Left lung (tissue), 10 donors: ENCODE results near the gene SERPINA1. TPM values are rescaled to one million over a fixed set of nuclear protein-coding genes. Genes with fewer than 3 reads are reported as not detected.
A peak's percentile ranks its signal among the peaks of the same experiment; 100 is the strongest.

Source experiments
- ATAC-seq: fragments of 200-7000 bp; cut with Tn5 transposase; one replicate; pipeline ENCODE4 v1.9.1; 2020; ENCODE audit warnings: moderate library complexity
- DNase-seq, 4 donors: peaks; one replicate each; pipeline ENCODE4 v3.0.0-alpha.2; 2013 to 2020
- H3K27ac ChIP-seq, 2 donors: fragments of 200-600 bp; sonication (generic) in 1 of 2; one replicate each; pipeline versions ENCODE4 v1.5.0 to v1.8.0; 2020 to 2021
- H3K27me3 ChIP-seq, 2 donors: fragments of 200-600 bp; sonication (generic) in 1 of 2; one replicate each; pipeline versions ENCODE4 v1.5.0 to v1.8.0; 2020 to 2021
- H3K36me3 ChIP-seq, 2 donors: fragments of 200-600 bp; sonication (generic) in 1 of 2; one replicate each; pipeline versions ENCODE4 v1.5.0 to v1.8.0; 2020 to 2021
- H3K4me1 ChIP-seq, 2 donors: fragments of 200-600 bp; one replicate each; pipeline ENCODE4 v1.8.0; 2021
- H3K4me3 ChIP-seq, 2 donors: fragments of 200-600 bp; sonication (generic) in 1 of 2; one replicate each; pipeline versions ENCODE4 v1.5.0 to v1.8.0; 2020 to 2021; ENCODE audit warnings: mild to moderate bottlenecking in 1 of 2
- H3K9me3 ChIP-seq, 2 donors: fragments of 200-600 bp; sonication (generic) in 1 of 2; one replicate each; pipeline versions ENCODE4 v1.5.0 to v1.8.0; 2020 to 2021
- intact Hi-C, 2 donors: fragments of 100-400 bp; cut with DNase I; formaldehyde crosslinking; loops; one replicate each; pipeline versions ENCODE4 v1.11.2 to v1.14.2; 2022
- polyA plus RNA-seq, 6 donors: library from polyadenylated mRNA; unstranded; fragments of 120-200 nt; gene quantifications; one replicate each; pipeline ENCODE4 v1.2.1, GENCODE V29; 2013; ENCODE audit not compliant: insufficient read length in 6 of 6
- total RNA-seq, 2 donors: library from RNA; stranded (reverse); fragmentation: NEBNext Ultra II Directional; extraction: Animal tissue kit (Norgen Biotek cat#: 25700); gene quantifications; one replicate each; pipeline ENCODE4 v1.2.1, GENCODE V29; 2021
- TF ChIP-seq, protein P1 (sequence below), 2 donors: fragments of 200-600 bp; sonication (generic) in 1 of 2; IDR thresholded peaks; one replicate each; pipeline versions ENCODE4 v1.5.0 to v1.8.0; 2021; ENCODE audit warnings: antibody characterized with exemption in 2 of 2
- donor health status: DM: no; HTN: yes; CAD: no.
- donor health status: DM: no; HTN: no; CAD: no.

The SERPINA1 gene
- total and polyA plus RNA-seq, 8 donors = 5.1 to 1,514 (median 8.5) TPM

DNA sequence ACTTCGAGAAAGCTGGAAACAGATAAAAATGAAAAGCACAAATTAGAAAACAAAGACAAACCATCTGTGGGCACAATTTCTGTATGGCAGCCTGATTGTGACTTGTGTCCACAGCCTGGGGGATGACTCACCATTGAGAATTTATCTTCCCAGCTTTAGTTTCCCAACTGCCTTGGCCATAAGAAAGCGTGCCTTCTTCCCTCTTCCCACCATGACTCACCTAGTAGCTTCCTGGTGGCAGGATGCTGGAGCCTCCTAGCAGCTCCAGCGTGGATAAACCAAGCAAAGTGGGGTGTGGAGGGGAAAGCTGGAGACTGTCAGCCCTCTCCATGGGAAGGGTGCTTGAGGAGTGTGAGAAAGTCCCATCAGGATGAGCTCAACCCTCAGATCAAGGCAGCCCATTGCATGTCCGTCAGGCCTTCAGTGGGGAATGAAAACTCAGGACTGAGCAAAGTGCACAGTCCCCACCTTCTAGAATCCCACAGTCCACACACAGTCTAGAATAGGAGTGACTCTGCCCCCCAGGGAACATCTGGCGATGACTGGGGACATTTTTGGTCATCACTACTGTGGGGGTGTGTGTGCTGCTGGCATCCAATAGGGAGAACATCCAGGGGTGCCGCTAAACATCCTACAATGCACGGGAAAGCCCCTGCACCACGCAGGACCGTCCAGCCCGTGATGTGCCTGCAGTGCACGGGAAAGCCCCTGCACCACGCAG is 42.9 kb downstream of the SERPINA1 start:
- TF ChIP-seq, protein P1, sequence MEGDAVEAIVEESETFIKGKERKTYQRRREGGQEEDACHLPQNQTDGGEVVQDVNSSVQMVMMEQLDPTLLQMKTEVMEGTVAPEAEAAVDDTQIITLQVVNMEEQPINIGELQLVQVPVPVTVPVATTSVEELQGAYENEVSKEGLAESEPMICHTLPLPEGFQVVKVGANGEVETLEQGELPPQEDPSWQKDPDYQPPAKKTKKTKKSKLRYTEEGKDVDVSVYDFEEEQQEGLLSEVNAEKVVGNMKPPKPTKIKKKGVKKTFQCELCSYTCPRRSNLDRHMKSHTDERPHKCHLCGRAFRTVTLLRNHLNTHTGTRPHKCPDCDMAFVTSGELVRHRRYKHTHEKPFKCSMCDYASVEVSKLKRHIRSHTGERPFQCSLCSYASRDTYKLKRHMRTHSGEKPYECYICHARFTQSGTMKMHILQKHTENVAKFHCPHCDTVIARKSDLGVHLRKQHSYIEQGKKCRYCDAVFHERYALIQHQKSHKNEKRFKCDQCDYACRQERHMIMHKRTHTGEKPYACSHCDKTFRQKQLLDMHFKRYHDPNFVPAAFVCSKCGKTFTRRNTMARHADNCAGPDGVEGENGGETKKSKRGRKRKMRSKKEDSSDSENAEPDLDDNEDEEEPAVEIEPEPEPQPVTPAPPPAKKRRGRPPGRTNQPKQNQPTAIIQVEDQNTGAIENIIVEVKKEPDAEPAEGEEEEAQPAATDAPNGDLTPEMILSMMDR (IDR thresholded peaks at IDR 0.05) = no peak
- H3K9me3 ChIP-seq = no peaks in the 10 kb centered on the region
- no peak overlapping the region for H3K27ac ChIP-seq
- H3K27me3 ChIP-seq = peaks cover 0 to 12% of the 10 kb centered on the region in 2 donors
- peaks cover 4 to 14% of the 10 kb centered on the region in 2 donors for H3K4me1 ChIP-seq
- ATAC-seq (no peak), DNase-seq (no peak)
- no peak overlapping the region for H3K4me3 ChIP-seq
- intact Hi-C loops = no loop called here
- H3K36me3 ChIP-seq = no peaks in the 10 kb centered on the region

DNA sequence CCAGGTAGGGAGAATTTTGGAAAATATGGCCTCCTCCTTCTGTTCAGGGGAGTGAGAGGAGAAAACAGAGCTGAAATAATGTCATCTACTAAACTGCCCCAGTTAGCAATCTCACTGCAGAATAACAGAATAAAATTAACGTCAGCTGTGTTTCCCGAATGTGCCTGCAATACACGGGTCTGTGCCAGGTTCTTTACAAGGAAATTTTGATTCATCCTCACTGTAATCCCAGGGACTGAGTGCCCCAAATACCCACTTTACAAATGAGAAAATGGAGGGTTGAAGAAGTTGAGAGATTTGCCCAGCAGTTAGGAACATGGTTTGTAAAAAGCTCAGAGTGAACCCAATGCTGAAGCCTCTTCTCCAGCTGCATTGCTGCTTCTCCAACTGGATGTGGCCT is 44.0 kb downstream of the SERPINA1 start:
- no peak for DNase-seq
- H3K27me3 ChIP-seq = peaks cover 0 to 11% of the 10 kb centered on the region in 2 donors
- H3K4me3 ChIP-seq = no peak overlapping the region
- TF ChIP-seq, protein P1 (IDR thresholded peaks at IDR 0.05) = no peak
- no peak for ATAC-seq
- H3K4me1 ChIP-seq = peaks cover 4 to 14% of the 10 kb centered on the region in 2 donors
- H3K9me3 ChIP-seq = no peaks in the 10 kb centered on the region
- no peaks in the 10 kb centered on the region for H3K36me3 ChIP-seq
- intact Hi-C loops = no loop called here
- H3K27ac ChIP-seq = no peak overlapping the region

DNA sequence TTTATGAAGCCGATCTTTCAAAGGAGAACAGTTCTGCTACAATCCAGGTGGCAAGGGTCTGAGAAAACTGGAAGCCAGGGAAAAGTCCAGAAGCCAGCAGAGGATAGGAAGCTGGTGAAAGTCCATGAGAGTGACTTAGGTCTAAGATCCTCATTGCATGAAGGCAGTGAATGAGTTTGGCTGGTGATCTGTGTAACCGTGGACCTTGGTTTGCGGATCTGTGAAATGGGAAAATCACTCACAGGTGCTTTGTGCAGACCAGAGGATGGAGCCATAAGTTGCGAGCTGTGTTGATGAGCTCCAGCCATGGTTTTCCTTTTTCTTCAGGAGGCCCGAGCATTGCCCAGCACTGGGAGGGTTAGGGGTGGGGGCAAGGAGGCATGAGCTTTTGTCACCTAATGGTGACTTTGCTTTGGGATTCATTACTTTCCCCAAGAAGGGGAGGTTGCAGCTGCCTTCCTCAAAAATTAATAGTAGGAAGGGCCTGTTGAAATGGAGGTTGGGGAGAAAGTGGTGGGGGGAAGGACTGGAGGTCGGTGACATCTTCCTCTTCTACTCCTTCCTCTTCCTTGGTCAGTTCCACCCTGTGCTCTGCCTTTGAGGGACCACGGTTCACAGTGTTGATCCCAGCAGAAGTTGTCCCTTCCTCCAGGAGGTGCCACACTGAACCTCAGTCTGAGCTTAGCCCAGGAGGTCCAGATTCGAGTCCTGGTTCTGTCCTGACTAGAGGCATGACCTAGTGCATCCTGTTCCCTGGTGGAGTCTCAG is 45.0 kb downstream of the SERPINA1 start:
- Histone ChIP-seq H3K36me3 (no peaks in the 10 kb centered on the region), H3K9me3 (no peaks in the 10 kb centered on the region), H3K4me3 (no peak overlapping the region), H3K27ac (no peak overlapping the region), H3K4me1 (peaks cover 4 to 14% of the 10 kb centered on the region in 2 donors), H3K27me3 (peaks cover 0 to 2% of the 10 kb centered on the region in 2 donors)
- intact Hi-C loops = no loop called here
- DNase-seq (no peak), ATAC-seq (no peak)
- TF ChIP-seq, protein P1 (IDR thresholded peaks at IDR 0.05) = no peak

DNA sequence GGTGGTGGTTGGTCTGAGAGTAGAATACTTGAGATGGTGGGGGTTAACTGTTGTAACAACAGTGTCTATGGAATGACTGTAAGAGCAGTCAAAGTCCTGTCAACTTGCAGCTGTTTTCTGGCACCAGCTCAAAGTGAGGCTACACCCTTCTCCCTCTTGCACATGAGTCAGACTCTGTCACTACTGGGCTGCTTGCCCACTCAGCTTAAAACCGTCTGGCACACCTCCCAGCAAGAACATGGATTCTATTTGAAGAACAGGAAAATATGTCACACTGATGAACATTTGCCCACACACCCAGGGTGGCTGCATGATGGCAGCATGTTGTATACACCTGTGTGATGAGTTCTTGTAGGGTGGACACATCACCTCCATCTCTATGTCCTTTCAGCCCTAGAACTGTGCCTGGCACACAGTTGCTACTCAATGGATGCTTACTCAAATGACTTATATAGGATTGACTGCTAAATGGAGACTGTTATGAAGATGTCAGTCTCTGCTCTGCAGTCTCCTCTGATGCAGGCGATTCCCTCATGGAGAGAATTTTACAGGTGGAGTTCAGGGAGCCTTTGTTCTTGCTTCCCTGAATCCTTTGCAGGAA is 46.0 kb downstream of the SERPINA1 start:
- H3K36me3 ChIP-seq = no peaks in the 10 kb centered on the region
- peak overlapping the region; percentile 49 to 70 for H3K27ac ChIP-seq
- intact Hi-C loops = no loop called here
- H3K4me3 ChIP-seq = no peak overlapping the region
- TF ChIP-seq, protein P1 (IDR thresholded peaks at IDR 0.05) = no peak
- peak; percentile 87 for ATAC-seq
- DNase-seq = peak in 3 of 4 donors; percentile 26 to 90 (median 89)
- H3K9me3 ChIP-seq = no peaks in the 10 kb centered on the region
- peaks cover 4 to 14% of the 10 kb centered on the region in 2 donors for H3K4me1 ChIP-seq
- no peaks in the 10 kb centered on the region for H3K27me3 ChIP-seq
